Vagina (tissue), 2 donors: ENCODE results near the gene ITK. TPM values are rescaled to one million over a fixed set of nuclear protein-coding genes. Genes with fewer than 3 reads are reported as not detected.

Experiments used
- DNase-seq, 2 donors: peaks; one replicate each; pipeline ENCODE4 v3.0.0-alpha.2; 2017; ENCODE audit errors: extremely low spot score in 2 of 2
- H3K27ac ChIP-seq: fragments of 200-600 bp; sonication (generic); one replicate; pipeline ENCODE4 v1.5.1; 2019
- H3K27me3 ChIP-seq: fragments of 200-600 bp; sonication (generic); one replicate; pipeline ENCODE4 v1.5.1; 2019
- H3K36me3 ChIP-seq, 2 donors: fragments of 200-600 bp; sonication (generic); one replicate each; pipeline ENCODE4 v1.5.1; 2017 to 2019
- H3K4me1 ChIP-seq: fragments of 200-600 bp; sonication (generic); one replicate; pipeline ENCODE4 v1.5.1; 2019
- H3K4me3 ChIP-seq, 2 donors: fragments of 200-600 bp; sonication (generic); 1 replicate in 1 of 2; 2 replicates in 1 of 2; pipeline ENCODE4 v1.5.1; 2016 to 2019
- H3K9me3 ChIP-seq: fragments of 200-600 bp; sonication (generic); one replicate; pipeline ENCODE4 v1.5.1; 2019
- POLR2A ChIP-seq, 2 donors: fragments of 450-650 bp; IDR thresholded peaks; one replicate each; pipeline ENCODE4 v1.6.1; 2017; ENCODE audit warnings: antibody characterized with exemption in 2 of 2, mild to moderate bottlenecking in 2 of 2, moderate library complexity in 2 of 2
- POLR2AphosphoS5 ChIP-seq, 2 donors: sonication (generic); formaldehyde crosslinking; IDR thresholded peaks; one replicate each; pipeline ENCODE4 v1.9.0; 2017; ENCODE audit warnings: antibody characterized with exemption in 2 of 2, mild to moderate bottlenecking in 2 of 2, low read depth in 1 of 2; ENCODE audit not compliant: insufficient read depth in 1 of 2
- intact Hi-C: fragments of 100-400 bp; cut with DNase I; formaldehyde crosslinking; loops from one replicate; pipeline ENCODE4 v1.15.1; 2023
- total RNA-seq: library from RNA; depleted of rRNA; stranded (reverse); fragments of >200 nt; gene quantifications from one replicate; pipeline ENCODE4 v1.2.3, GENCODE V29; 2016
- TF ChIP-seq, protein P1 (sequence below), 3 experiments: fragments of 450-650 bp in 2 of 3; fragments of 200-600 bp in 1 of 3; sonication (generic) in 1 of 3; IDR thresholded peaks; one replicate each; pipeline ENCODE4 v1.5.1; 2017 to 2019; ENCODE audit warnings: antibody characterized with exemption in 3 of 3, mild to moderate bottlenecking in 2 of 3, moderate library complexity in 2 of 3

Gene ITK
- total RNA-seq, 1 donor from 2014 or later = 15.7 TPM

DNA sequence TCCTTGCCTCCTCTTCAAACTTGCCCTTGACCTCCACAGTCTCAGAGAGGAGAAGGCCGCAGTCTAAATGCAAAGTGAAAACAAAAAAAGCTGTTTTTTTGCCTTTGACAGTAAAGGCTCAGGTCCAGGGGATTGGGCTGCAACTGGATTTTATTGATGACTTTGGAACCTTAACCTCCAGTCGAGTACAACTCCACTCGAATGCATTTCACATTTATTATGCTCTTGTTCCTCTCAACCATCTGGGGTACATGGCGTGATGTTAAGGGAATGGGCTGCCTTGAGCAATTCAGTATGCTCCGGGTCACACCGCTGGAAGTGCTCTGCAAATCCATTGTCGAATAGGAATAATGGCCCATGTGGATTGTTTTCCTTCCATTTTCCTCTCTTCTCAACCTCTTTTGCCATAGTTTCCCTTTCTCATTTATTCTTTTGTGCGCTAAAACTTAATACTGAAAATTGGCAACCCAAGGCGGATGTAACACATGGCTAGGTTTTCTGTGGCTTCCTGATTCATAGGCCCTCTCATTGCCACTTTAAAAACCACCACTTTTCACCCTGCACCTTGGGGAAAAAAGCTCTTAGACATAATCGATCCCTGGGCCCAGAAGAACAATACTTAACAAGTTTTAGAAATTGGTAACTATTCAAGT lies 34.3 kb downstream of the ITK start:
- Histone ChIP-seq H3K27me3 (no peaks in the 10 kb centered on the region), H3K4me3 (no peak overlapping the region), H3K27ac (no peak overlapping the region), H3K9me3 (no peaks in the 10 kb centered on the region), H3K4me1 (no peaks in the 10 kb centered on the region), H3K36me3 (no peaks in the 10 kb centered on the region)
- intact Hi-C loops = no loop called here
- TF ChIP-seq POLR2AphosphoS5 (IDR thresholded peaks at IDR 0.05; ENCODE audit: insufficient read depth in 1 of 2, low read depth in 1 of 2) = no peak
- TF ChIP-seq POLR2A (IDR thresholded peaks at IDR 0.05) = no peak
- TF ChIP-seq, protein P1, sequence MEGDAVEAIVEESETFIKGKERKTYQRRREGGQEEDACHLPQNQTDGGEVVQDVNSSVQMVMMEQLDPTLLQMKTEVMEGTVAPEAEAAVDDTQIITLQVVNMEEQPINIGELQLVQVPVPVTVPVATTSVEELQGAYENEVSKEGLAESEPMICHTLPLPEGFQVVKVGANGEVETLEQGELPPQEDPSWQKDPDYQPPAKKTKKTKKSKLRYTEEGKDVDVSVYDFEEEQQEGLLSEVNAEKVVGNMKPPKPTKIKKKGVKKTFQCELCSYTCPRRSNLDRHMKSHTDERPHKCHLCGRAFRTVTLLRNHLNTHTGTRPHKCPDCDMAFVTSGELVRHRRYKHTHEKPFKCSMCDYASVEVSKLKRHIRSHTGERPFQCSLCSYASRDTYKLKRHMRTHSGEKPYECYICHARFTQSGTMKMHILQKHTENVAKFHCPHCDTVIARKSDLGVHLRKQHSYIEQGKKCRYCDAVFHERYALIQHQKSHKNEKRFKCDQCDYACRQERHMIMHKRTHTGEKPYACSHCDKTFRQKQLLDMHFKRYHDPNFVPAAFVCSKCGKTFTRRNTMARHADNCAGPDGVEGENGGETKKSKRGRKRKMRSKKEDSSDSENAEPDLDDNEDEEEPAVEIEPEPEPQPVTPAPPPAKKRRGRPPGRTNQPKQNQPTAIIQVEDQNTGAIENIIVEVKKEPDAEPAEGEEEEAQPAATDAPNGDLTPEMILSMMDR (IDR thresholded peaks at IDR 0.05) = no peak
- DNase-seq = no peak

DNA sequence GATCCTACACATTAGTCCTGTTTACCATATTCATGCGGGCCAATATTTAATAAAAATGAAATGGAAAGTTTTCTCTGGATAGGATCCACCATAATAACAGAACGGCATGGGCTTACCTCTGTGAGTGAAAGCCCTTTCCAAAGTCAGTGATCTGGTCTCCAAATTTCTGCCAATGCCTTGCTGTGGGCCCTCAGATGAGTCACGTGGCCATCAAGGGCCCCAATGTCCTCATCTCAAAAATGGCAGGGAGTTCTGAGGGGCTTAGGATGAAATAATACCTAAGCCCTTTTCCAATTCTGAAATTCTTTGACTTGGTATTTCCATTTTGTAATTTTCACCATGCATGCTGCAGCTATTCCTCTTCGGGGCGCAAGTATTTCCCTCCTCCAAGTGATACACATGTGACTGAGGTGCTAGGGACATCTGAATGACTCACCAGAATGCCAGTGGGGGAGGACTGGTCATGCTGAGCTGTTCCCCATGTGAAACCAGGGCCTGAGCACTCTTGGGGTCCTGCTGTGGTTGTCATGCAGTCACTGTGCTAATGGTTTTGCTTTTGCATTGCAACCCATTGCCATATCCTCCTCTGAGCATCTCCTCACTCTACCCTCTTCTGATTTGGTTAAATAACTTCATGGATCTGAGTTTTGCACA lies 35.0 kb downstream of the ITK start:
- Histone ChIP-seq H3K36me3 (no peaks in the 10 kb centered on the region), H3K4me3 (no peak overlapping the region), H3K27ac (no peak overlapping the region), H3K4me1 (no peaks in the 10 kb centered on the region), H3K9me3 (no peaks in the 10 kb centered on the region), H3K27me3 (no peaks in the 10 kb centered on the region)
- TF ChIP-seq POLR2A (IDR thresholded peaks at IDR 0.05) (no peak), POLR2AphosphoS5 (IDR thresholded peaks at IDR 0.05; ENCODE audit: insufficient read depth in 1 of 2, low read depth in 1 of 2) (no peak)
- TF ChIP-seq, protein P1 (IDR thresholded peaks at IDR 0.05) = no peak
- DNase-seq = no peak
- intact Hi-C loops = no loop called here

DNA sequence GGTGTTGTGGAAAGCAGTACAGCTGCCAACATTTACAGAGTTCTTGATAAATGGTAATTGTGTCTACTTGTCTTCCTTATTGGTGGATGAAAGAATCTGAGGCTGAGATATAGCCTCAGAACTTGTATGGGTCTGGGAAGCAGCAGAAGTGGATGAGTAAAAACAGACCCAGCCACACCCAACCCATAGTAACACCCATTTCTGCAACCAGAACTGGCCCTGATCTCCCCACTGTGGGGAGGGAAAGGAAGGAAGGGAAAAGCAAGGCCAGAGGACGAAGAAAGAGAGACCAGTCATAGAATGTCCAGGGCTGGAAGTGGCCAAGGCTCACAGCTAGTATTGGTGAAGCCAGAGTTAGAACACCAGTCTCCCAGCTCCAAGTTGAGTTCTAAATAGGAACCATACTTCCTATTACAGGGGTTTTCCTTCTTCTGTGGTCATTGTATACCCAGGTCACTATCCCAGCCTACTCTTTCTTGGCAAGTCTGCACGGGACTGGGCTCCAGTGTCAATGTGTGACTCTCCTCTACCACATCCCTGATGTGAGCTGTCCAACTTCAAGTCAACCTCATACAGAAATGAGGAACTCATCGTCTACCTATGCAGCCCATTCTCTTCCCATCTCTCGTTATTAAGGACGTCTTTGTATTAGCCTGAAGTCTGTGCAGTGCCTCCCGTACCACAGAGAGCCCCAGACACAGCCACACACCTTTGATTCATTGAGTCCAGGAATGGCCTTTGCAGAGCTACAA lies 35.9 kb downstream of the ITK start:
- intact Hi-C loops = no loop called here

DNA sequence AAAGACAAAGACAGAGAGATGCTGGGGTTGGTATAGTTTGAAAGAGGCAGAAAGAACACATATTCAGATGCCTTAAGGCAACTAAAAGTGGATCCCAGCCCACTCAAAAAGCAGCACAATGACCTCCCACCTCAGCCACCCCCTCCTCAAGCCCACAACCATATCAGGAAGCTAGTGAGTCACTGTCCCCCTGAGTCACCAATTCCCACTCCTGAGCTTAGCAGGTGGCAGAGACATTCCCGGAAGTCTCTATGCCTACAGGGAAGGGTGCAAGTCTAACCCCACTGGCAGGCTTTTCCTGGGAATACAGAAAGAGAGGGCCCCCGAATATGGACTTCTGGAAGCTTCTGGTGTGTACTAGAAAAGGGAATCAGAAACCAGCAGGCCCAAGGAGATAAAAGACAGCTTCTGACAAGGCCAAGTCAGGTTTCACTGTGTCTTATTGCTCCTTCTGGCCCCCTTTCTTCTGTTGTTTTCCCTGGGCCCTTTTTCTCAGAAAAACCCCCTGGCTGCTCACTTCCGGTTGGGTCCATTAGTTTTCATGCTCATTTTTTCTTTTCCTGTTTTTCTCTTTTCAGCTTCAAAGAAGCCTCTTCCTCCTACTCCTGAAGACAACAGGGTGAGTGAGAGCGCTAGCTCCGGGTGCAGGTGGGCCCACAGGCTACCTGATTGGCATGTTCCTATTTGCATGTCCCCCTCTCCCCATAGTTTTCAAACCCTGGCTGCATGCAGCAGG lies 36.8 kb downstream of the ITK start:
- no peak for DNase-seq
- TF ChIP-seq POLR2AphosphoS5 (IDR thresholded peaks at IDR 0.05; ENCODE audit: insufficient read depth in 1 of 2, low read depth in 1 of 2) = no peak
- no peak for TF ChIP-seq POLR2A (IDR thresholded peaks at IDR 0.05)
- TF ChIP-seq, protein P1 (IDR thresholded peaks at IDR 0.05) = no peak
- H3K4me1 ChIP-seq = no peaks in the 10 kb centered on the region
- intact Hi-C loops = no loop called here
- H3K9me3 ChIP-seq = no peaks in the 10 kb centered on the region
- H3K27ac ChIP-seq = no peak overlapping the region
- no peaks in the 10 kb centered on the region for H3K27me3 ChIP-seq
- H3K36me3 ChIP-seq = no peaks in the 10 kb centered on the region
- H3K4me3 ChIP-seq = no peak overlapping the region

More for the DNA sequence above, 35.9 kb downstream of the ITK start:
- TF ChIP-seq POLR2AphosphoS5 (IDR thresholded peaks at IDR 0.05; ENCODE audit: insufficient read depth in 1 of 2, low read depth in 1 of 2) (no peak), POLR2A (IDR thresholded peaks at IDR 0.05) (no peak)
- TF ChIP-seq, protein P1 (IDR thresholded peaks at IDR 0.05) = no peak
- H3K4me3 ChIP-seq = no peak overlapping the region
- H3K27me3 ChIP-seq = no peaks in the 10 kb centered on the region
- H3K27ac ChIP-seq = no peak overlapping the region
- no peaks in the 10 kb centered on the region for H3K4me1 ChIP-seq
- H3K36me3 ChIP-seq = no peaks in the 10 kb centered on the region
- no peaks in the 10 kb centered on the region for H3K9me3 ChIP-seq
- no peak for DNase-seq
